Thyroid gland (tissue), 4 donors: ENCODE measurements around the gene KASH5.

Source experiments
- CTCF ChIP-seq, 6 experiments: fragments of 200-600 bp in 3 of 6; fragments of 450-650 bp in 3 of 6; sonication (generic) in 3 of 6; IDR thresholded peaks; one replicate each; pipeline ENCODE4 v1.5.1; 2016 to 2019; ENCODE audit warnings: antibody characterized with exemption in 6 of 6, mild to moderate bottlenecking in 2 of 6, inconsistent platforms in 1 of 6, moderate library complexity in 1 of 6
- POLR2A ChIP-seq, 2 donors: fragments of 450-650 bp; IDR thresholded peaks; one replicate each; pipeline ENCODE4 v1.6.1; 2017; ENCODE audit warnings: antibody characterized with exemption in 2 of 2, mild to moderate bottlenecking in 2 of 2, moderate library complexity in 1 of 2

- TF ChIP-seq POLR2A (IDR thresholded peaks at IDR 0.05), result no peak
- no peak for TF ChIP-seq CTCF (IDR thresholded peaks at IDR 0.05)
These were observed 32.1 kb upstream of the KASH5 start for GRCh38 chr19:49355909-49356353.
